Heart left ventricle (tissue), 16 donors: ENCODE results near the gene SCAF4. TPM values are rescaled to one million over a fixed set of nuclear protein-coding genes. Genes with fewer than 3 reads are reported as not detected.

Experiments
- ATAC-seq, 4 donors: fragments of 200-7000 bp; cut with Tn5 transposase; one replicate each; pipeline ENCODE4 v1.9.1; 2020 to 2022; ENCODE audit warnings: moderate library complexity in 4 of 4, mild to moderate bottlenecking in 3 of 4, moderate number of reproducible peaks in 1 of 4
- DNase-seq, 5 donors: peaks; one replicate each; pipeline ENCODE4 v3.0.0-alpha.2; 2020
- H3K27ac ChIP-seq, 12 donors: fragments of 200-600 bp; sonication (generic) in 4 of 12; one replicate each; pipeline versions ENCODE4 v1.5.0 to v1.8.0; 2016 to 2022; ENCODE audit warnings: mild to moderate bottlenecking in 2 of 12
- H3K27me3 ChIP-seq, 9 donors: fragments of 200-600 bp; sonication (generic) in 2 of 9; one replicate each; pipeline versions ENCODE4 v1.5.1 to v1.8.0; 2016 to 2022; ENCODE audit warnings: mild to moderate bottlenecking in 3 of 9
- H3K36me3 ChIP-seq, 9 donors: fragments of 200-600 bp; sonication (generic) in 2 of 9; one replicate each; pipeline versions ENCODE4 v1.5.0 to v1.8.0; 2018 to 2022; ENCODE audit warnings: mild to moderate bottlenecking in 2 of 9
- H3K4me1 ChIP-seq, 12 donors: fragments of 200-600 bp; sonication (generic) in 4 of 12; one replicate each; pipeline versions ENCODE4 v1.5.0 to v1.8.0; 2016 to 2022; ENCODE audit warnings: mild to moderate bottlenecking in 3 of 12
- H3K4me3 ChIP-seq, 12 donors: fragments of 200-600 bp; sonication (generic) in 4 of 12; one replicate each; pipeline versions ENCODE4 v1.5.0 to v1.8.0; 2017 to 2022; ENCODE audit warnings: mild to moderate bottlenecking in 9 of 12, moderate library complexity in 4 of 12
- H3K9me3 ChIP-seq, 12 donors: fragments of 200-600 bp; sonication (generic) in 4 of 12; one replicate each; pipeline versions ENCODE4 v1.5.0 to v1.8.0; 2016 to 2022; ENCODE audit warnings: mild to moderate bottlenecking in 1 of 12
- POLR2A ChIP-seq, 2 donors: fragments of 450-650 bp; IDR thresholded peaks; one replicate each; pipeline ENCODE4 v1.6.1; 2017; ENCODE audit warnings: antibody characterized with exemption in 2 of 2, mild to moderate bottlenecking in 2 of 2, moderate library complexity in 2 of 2
- WGBS, 4 donors: extraction: QIAGEN DNeasy Blood & Tissue Kit in 2 of 4; methylation state at CpG; one replicate each; pipeline versions ENCODE4 v1.1.5 to v1.1.7; 2013 to 2018; 5-methylcytosine and 5-hydroxymethylcytosine counted together
- intact Hi-C, 10 donors: fragments of 100-400 bp; cut with DNase I; formaldehyde crosslinking; loops; one replicate each; pipeline versions ENCODE4 v1.11.1 to v1.14.2; 2022
- polyA plus RNA-seq, 2 donors: library from polyadenylated mRNA; stranded (reverse); fragments of 200-250 nt; gene quantifications; one replicate each; pipeline ENCODE4 v1.2.3, GENCODE V29; 2013
- total RNA-seq, 9 donors: library from RNA; depleted of rRNA in 2 of 9; stranded (reverse); fragments of >200 nt in 2 of 9; fragmentation: NEBNext Ultra II Directional in 3 of 9; extraction: Animal tissue kit (Norgen Biotek cat#: 25700) in 3 of 9; gene quantifications; one replicate each; pipeline versions ENCODE4 v1.1.0 to v1.2.4, GENCODE V29; 2016 to 2023
- TF ChIP-seq, protein P1 (sequence below), 12 donors: fragments of 200-600 bp; sonication (generic) in 4 of 12; IDR thresholded peaks; one replicate each; pipeline versions ENCODE4 v1.5.0 to v1.8.0; 2018 to 2022; ENCODE audit warnings: antibody characterized with exemption in 12 of 12, mild to moderate bottlenecking in 5 of 12
- donor health status: ischemic (EF 13 %, LVEDD 7.1; RV severe dilation, severe dysfunction).
- donor health status: healthy with polysubstance abuse.
- donor health status: DM: no; HTN: yes; CAD: no.
- donor health status: DM: no; HTN: no; CAD: no.
- donor health status: ischemic (EF 25% LVEDD 6.9; RV normal size, moderate dysfunction).
- donor health status: ischemic (EF 25% LVEDD 5.7; RV mildly dilated, moderate dysfunction).
- donor health status: healthy.
- donor health status: DM: yes; HTN: yes; CAD: no.
- donor health status: ischemic (EF 35%, LVEDD 5.7; RV mildly dilated, moderate dysfunction).
- donor health status: nonischemic (EF 11% LVEDD 7.7; RV severe dilation, severe dysfunction).
- donor health status: DM: yes; HTN: yes; CAD: no.
- donor health status: PGD.
- donor health status: ischemic (EF 29% LVEDD 5.4; RV normal size, mild dysfunction).
- donor health status: nonischemic (EF 23%, LVEDD 6.1; RV moderate dilation, normal function).

The SCAF4 gene
- total and polyA plus RNA-seq, 11 donors = 7.8 to 25.8 (median 17.3) TPM

DNA sequence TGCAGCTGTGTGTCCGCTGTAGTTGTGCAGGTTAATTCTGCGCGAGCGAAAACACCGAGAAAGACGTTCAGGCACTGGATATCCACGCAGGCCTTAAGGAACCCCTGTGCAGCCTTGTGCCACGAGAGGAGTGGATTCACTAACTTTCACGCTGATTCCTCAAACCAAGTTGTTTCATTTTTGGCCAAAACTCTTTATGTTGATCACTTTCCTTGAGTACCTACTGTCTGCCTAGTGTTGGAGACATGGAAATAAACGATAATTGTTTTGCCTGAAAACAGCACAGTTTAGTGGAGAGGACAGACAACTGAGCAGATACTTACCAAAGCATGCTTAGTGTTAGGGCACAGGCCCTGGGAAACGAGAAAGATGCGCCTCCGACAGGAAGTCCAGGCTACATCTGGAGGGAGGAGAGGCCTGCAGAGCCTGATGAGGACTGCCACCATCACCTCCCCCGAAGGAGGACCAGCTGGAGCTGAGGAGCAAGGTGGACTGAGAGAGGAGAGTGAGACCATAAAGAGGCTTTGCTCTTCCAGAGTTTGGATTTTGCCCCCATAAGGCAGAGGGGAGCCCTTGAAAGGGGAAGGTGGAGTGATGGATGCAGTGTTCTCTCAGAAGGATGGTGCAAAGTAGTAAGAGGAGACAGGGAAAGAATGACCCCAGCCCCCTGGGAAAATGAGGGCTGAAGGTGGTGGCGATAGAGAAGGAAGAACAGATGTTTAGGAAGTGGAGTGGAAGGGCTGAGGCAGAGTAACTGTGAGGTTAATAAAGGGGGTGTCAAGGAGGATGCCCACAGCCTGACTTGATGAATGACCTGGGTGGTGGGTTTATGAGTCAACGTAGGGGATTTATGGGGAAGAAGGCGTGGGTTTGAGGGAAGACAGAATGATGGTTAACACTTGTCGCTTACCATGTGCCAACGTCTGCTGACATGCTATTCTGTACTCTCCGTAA, 956 bp upstream of the SCAF4 start:
- Histone ChIP-seq H3K36me3 (no peaks in the 10 kb centered on the region), H3K4me3 (peak overlapping the region; percentile 45 to 99 (median 88)), H3K27ac (peak overlapping the region; percentile 48 to 98 (median 96)), H3K27me3 (no peaks in the 10 kb centered on the region), H3K9me3 (no peaks in the 10 kb centered on the region), H3K4me1 (peaks cover 16 to 44% (median 41%) of the 10 kb centered on the region in 12 donors)
- 30 to 34% (median 32%) methylated on average over 20 of the region's 20 CpGs for WGBS, 4 donors
- TF ChIP-seq, protein P1, sequence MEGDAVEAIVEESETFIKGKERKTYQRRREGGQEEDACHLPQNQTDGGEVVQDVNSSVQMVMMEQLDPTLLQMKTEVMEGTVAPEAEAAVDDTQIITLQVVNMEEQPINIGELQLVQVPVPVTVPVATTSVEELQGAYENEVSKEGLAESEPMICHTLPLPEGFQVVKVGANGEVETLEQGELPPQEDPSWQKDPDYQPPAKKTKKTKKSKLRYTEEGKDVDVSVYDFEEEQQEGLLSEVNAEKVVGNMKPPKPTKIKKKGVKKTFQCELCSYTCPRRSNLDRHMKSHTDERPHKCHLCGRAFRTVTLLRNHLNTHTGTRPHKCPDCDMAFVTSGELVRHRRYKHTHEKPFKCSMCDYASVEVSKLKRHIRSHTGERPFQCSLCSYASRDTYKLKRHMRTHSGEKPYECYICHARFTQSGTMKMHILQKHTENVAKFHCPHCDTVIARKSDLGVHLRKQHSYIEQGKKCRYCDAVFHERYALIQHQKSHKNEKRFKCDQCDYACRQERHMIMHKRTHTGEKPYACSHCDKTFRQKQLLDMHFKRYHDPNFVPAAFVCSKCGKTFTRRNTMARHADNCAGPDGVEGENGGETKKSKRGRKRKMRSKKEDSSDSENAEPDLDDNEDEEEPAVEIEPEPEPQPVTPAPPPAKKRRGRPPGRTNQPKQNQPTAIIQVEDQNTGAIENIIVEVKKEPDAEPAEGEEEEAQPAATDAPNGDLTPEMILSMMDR (IDR thresholded peaks at IDR 0.05) = no peak
- TF ChIP-seq POLR2A (IDR thresholded peaks at IDR 0.05) = no peak
- DNase-seq (no peak), ATAC-seq (no peak)
- intact Hi-C loops = loop anchor here in 1 of 10 donors (5.0 kb wide), 1 partner anchor 76 kb away; the partner anchor contains the start of gene SOD1

DNA sequence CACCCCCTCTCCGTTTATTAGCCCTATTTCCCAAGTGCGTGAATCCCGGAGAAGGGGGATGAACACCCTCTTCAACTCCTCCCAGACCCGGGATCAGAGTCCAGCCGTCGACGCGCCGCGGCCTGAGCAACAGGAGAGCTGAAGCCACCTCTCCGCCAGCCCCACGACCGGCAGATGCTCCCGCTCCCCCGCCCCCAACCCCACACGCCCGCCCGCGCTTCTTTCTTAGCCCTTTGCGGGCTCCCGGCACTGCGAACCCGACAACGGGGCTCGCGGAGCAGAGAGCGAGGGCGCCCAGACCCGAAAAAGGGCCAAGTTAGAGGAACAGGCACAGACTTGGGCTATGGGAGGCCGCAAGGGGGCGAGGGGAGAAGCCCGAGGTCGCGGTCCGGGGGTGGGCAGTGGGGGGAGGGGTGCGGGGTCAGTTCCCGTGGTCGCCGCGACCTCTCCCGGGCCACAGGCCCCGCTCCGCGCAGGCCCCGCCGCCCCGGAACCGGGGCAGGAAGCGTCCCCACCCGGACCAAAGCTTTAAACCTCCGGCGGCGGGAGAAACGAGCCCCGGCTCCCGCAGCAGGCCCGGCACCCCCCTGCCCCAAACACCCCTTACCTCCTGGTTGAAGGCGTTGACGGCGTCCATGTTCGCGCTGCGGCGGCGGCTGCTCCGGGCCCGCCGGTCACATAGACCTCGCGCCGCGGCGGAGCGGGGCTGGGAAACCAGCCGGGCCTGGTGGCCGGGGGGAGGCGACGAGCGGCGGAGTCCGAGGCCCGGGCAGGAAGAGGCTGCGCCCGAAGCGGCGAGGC, 662 bp downstream of the SCAF4 start:
- H3K36me3 ChIP-seq = no peaks in the 10 kb centered on the region
- TF ChIP-seq, protein P1 (IDR thresholded peaks at IDR 0.05) = peak in 4 of 12 donors; percentile 3 to 29 (median 13)
- no peak for TF ChIP-seq POLR2A (IDR thresholded peaks at IDR 0.05)
- ATAC-seq = peak in 3 of 4 donors; percentile 27 to 44 (median 40)
- H3K27ac ChIP-seq = peak overlapping the region; percentile 74 to 98 (median 96)
- WGBS, 4 donors = 0 to 1% (median 0%) methylated on average over 18 to 86 of the region's 86 CpGs
- peak overlapping the region; percentile 70 to 99 (median 90) for H3K4me3 ChIP-seq
- peaks cover 16 to 60% (median 41%) of the 10 kb centered on the region in 12 donors for H3K4me1 ChIP-seq
- peak; percentile 43 to 69 (median 54) for DNase-seq
- H3K27me3 ChIP-seq = no peaks in the 10 kb centered on the region
- H3K9me3 ChIP-seq = no peaks in the 10 kb centered on the region
- intact Hi-C loops = loop anchor here in 1 of 10 donors (5.0 kb wide), 1 partner anchor 74 kb away; the partner anchor contains the start of gene SOD1

DNA sequence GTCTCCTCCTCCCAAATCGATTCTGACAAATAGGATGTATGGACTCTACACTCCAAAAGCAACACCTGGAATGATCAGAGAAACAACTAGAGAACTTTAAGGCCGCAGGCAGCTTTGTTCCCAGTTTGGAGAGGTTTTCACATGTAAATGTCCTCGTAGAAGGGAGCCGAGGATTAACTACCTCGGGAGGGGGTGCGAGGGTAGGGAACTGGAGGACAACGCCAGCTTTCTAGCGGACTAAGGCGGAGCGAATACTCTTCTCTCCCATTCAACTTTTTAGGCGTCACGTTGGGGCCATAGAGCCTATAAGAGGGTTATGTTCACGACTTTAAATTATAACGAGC, 1.2 kb downstream of the SCAF4 start:
- Histone ChIP-seq H3K4me3 (peak overlapping the region; percentile 70 to 99 (median 90)), H3K9me3 (no peaks in the 10 kb centered on the region), H3K27me3 (no peaks in the 10 kb centered on the region), H3K4me1 (peaks cover 16 to 60% (median 41%) of the 10 kb centered on the region in 12 donors), H3K27ac (peak overlapping the region in 10 of 12 donors; percentile 90 to 98 (median 96)), H3K36me3 (no peaks in the 10 kb centered on the region)
- TF ChIP-seq POLR2A (IDR thresholded peaks at IDR 0.05) = no peak
- TF ChIP-seq, protein P1 (IDR thresholded peaks at IDR 0.05) = no peak
- peak in 1 of 5 donors; percentile 16 for DNase-seq
- WGBS, 4 donors = 0 to 1% (median 0%) methylated on average over 14 of the region's 14 CpGs
- intact Hi-C loops = loop anchor here in 1 of 10 donors (5.0 kb wide), 1 partner anchor 73 kb away; the partner anchor contains the start of gene SOD1
- peak in 2 of 4 donors; percentile 2 to 9 for ATAC-seq
